ENCODE measurements around the gene NMNAT1.
"Not testable (repeated sequence)": the region's sequence is repeated elsewhere in the genome, so short reads cannot be mapped to it uniquely, and the experiment has no call there.

Gene NMNAT1

GRCh38 chr1:9942939-9943788 lies at the start of gene NMNAT1, which contains the start of gene LZIC:
NMNAT1 (plus strand) TSS chr1:9943475; CDS start chr1:9972074, 28,599 bp downstream.
LZIC (minus strand) TSS chr1:9943391; CDS start chr1:9936619, 6,772 bp downstream.
- peak; percentile 76 for DNase-seq (ENCODE audit: low read depth, low spot score)

- no peak for DNase-seq (ENCODE audit: low read depth, low spot score)
Observed at GRCh38 chr1:9894115-9894514, 49.2 kb upstream of the NMNAT1 start.

DNA sequence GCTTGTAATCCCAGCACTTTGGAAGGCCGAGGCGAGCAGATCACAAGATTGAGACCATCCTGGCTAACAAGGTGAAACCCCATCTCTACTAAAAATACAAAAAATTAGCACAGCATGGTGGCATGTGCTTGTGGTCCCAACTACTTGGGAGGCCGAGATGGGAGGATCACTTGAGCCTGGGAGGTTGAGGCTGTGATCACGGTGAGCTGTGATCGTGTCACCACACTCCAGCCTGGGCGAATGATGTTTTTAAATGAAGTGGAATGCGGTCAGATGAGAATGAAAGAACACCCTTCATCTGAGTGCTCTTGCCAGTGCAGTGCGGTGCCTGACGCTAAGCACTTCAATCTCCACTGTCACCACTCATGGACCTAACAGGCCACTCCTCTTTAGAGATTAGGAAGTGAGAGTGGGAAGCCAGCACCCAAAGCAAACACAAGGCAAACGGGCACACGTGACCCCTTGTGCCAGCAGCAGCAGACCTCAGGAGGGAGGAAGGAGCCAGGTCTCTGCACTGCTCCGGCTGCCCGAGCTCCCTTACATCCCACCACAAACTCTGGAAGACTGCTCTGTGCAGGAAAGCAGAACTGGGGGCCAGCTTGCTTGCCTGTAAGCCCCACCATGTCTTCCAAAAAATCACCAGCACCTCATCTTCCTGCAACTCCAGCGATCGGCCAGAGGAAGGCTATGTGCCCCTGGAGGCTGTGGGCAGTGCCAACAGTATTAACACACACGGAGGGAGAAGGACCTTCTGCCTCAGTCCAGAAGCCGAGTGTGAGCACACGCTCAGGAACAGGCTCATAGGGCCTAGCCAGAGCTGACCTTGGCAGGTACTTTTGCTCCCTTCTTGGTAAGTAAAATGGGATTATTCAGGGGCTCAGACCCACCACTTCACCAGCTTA lies 42.9 kb upstream of the NMNAT1 start:
- no peak for DNase-seq (ENCODE audit: low read depth, low spot score)

- DNase-seq (ENCODE audit: low read depth, low spot score) = no peak
Observed at GRCh38 chr1:9901148-9902059, 41.9 kb upstream of the NMNAT1 start.

DNA sequence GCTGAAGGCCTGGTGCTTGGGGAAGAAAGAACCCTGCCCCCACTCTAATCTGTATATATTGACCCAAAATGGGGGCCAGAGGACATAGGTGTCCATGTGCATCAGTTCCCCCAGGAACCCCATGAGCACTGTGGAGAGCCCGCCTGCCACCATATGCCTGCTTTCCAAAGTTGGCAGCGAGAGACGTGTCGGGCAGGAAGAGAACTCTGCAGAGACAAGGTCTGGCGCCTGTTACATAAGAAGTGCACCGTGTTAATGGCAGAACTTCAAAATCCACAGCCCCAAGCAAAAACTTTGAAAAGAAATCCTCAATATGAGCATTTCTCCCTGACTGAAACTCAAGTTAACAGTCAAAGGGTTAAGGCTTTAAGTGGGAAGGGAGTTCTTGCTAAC lies 41.2 kb upstream of the NMNAT1 start:
- no peak for DNase-seq (ENCODE audit: low read depth, low spot score)

GRCh38 chr1:9903801-9904527 lies 39.3 kb upstream of the NMNAT1 start:
- no peak for DNase-seq (ENCODE audit: low read depth, low spot score)

DNA sequence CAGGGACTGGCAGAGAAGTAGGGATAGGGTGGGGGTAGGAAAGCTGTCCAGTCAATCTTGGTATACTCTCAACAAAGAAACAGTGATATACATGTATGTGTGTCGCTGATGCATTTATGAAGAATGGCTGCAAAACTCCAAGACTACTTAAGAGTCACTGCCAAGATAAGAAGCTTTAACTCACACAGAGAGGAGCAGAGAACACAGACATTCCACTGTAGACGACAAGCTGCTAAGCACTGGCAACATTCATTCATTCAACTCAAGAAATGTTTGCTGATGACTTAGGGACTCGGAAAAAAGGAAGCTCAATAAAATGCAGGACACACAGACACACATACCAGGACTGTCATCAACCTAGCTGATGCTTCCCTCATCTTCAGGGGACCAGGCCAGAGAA lies 38.7 kb upstream of the NMNAT1 start:
- DNase-seq (ENCODE audit: low read depth, low spot score) = no peak

- DNase-seq (ENCODE audit: low read depth, low spot score) = no peak
Observed at GRCh38 chr1:9905010-9905409, 38.3 kb upstream of the NMNAT1 start.

DNA sequence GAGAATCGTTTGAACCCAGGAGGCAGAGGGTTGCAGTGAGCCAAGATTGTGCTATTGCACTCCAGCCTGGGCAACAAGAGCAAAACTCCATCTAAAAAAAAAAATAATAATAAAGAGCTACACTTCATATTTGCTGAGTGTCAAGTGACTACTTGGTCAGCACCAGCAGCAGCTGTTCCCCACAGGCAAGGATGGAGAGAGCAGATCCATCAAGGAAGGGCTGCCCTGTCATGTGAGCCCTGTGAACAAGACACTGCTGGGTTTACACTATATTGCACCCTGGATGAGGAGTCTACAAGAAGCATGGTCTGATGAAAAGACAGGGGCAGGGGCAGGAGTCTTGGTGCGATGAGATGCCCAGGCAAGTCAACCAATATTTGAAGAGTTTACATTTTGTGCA lies 36.8 kb upstream of the NMNAT1 start:
- no peak for DNase-seq (ENCODE audit: low read depth, low spot score)

- DNase-seq (ENCODE audit: low read depth, low spot score) = no peak
Observed at GRCh38 chr1:9907441-9907840, 35.8 kb upstream of the NMNAT1 start.

DNA sequence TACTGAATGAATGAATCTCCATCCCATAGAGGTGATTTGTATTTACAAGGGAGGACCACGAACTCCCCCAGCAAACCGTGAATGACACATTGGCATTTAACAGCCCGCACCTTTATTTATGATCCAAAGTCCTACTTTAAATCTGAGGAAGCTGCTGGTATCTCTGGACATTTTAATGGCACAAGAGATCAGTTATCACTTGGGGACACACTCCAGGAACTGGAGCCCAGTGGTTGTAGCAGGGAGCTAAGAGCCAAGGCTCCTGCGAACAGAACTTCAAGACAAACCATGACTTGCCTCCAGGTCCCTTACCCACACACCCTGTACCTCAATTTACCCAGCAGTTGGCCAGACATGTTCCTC lies 34.4 kb upstream of the NMNAT1 start:
- no peak for DNase-seq (ENCODE audit: low read depth, low spot score)

GRCh38 chr1:9909234-9910046 lies 33.8 kb upstream of the NMNAT1 start:
- no peak for DNase-seq (ENCODE audit: low read depth, low spot score)

DNA sequence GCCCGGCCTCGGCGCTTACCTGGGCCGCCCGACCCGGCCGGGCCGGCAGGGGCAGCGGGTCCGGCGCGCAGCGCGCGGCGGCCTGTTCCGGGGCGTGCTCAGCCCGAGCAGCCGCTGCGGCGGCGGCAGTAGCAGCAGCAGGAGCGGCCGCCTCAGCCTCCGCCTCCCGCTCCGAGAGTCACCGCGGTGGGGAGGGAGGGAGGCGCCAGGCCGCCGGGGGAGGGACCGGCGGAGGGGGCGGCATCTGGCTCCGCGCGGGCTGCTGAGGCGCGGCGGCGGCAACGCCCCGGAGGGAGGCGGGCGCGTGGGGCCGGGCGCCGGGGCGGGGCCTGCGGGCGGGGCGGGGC lies 33.2 kb upstream of the NMNAT1 start, which contains the start of gene CTNNBIP1:
Gene CTNNBIP1, minus strand, starts transcription at position 194 of the 347 bp plus-strand sequence. CDS start 38,205 bp downstream, outside the sequence.
- DNase-seq (ENCODE audit: low read depth, low spot score) = no peak

DNA sequence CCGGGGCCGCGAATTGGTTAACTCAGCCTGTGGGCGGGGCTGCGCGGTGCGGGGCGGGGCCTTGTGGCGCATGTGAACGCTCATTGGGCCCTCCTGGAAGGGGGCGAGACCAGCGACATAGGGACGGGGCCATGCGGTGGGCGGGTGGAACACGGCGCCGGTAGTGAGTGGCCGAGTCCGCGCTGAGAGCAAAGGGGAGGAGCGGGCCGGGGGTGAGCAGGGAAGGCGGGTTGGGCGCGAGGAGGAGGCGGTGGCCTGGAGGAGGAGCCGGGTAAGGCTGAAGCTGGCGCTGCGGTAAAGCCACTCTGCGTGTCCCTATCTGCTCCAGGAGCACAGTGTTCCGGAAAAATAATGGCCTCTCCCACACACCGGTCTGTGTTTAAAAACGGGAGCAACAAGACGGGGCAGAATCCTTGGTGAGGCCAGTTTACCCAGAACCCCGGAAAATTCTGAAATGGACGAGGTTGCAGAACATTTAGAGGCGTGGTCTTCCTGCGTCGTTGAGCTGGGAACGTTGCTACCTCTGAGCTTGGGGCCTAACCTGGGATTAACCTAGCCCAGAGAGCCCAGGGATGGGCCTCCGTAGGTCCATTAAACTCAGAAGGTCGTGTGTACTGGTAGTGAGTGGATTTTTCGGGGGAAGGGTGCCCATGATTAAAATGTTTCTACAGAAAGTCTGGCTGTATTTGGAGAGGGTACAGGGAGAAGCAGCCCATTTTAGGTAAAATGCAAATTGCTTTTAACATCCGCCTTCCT lies 32.7 kb upstream of the NMNAT1 start:
- DNase-seq (ENCODE audit: low read depth, low spot score) = peak; percentile 97

- no peak for DNase-seq (ENCODE audit: low read depth, low spot score)
Observed at GRCh38 chr1:9912264-9912936, 30.9 kb upstream of the NMNAT1 start.

DNA sequence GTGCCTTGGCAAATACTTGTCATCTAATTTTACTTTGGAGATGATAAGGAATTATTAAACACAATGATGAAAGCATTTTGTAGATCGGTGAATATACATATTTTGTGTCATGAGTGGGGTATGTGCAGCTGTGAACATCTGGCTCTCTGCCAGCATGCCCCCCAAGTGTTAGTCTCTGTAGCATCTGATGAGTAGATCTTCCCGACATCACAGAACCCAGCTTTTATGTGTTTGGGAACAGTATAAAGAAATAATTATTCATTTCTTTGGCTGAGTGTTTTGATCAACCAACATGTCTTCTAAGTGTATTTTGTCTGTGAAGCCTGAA lies 28.7 kb upstream of the NMNAT1 start:
- DNase-seq (ENCODE audit: low read depth, low spot score) = no peak

DNA sequence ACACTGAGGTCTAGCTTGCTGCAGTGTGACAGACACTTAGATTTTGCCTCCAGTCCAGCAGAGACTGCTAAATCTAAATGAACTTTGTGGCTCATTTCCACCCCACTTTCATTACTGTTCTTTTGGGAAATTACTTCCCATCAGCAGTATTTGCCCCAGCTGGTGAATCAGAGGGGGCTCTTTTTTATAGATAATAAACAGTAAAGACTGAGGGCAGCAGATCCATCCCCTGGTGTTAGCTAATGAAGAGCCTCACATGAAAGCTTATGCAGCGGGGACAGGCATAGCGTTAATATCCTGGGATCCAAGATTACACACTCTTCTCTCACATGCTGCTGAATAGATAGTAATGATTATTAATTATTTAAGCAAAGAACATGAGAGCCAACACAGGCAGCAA lies 26.8 kb upstream of the NMNAT1 start:
- no peak for DNase-seq (ENCODE audit: low read depth, low spot score)

DNA sequence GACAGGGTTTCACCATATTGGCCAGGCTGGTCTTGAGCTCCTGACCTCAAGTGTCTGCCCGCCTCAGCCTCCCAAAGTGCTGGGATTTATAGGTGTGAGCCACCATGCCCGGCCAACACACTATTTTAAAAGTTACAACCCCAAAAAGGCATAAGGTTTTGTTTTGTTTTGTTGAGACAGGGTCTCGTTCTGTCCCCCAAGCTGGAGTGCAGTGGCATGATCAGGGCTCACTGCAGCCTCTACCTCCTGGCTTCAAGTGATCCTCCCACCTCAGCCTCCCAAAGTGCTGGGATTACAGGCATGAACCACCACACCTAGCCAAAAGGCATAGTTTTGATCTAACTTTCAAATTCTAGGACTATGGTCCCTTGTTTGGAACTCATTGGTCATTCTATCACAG lies 25.8 kb upstream of the NMNAT1 start:
- DNase-seq (ENCODE audit: low read depth, low spot score) = not testable (repeated sequence)

DNA sequence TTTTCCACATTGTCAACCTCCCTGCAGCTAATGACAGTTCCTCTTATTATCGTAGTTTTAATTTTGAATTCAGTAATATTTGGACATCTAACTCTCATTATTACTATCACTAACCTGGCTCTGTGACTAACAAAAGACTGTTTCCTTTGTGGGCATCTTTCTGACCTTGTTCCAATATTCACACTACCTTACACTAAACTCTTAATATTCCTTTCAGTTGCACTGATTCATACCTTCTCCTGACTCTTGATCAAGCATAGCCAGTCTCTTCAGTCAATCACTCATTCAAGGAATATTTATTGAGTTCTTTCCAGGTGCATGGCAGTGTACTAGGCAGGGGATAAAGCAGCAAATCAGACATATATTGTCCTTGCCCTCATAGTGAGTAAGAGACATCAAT lies 25.4 kb upstream of the NMNAT1 start:
- DNase-seq (ENCODE audit: low read depth, low spot score) = no peak

Data from brain pericyte (primary cell).